A549 (cell line): ENCODE measurements around the gene LYZL2.

Source experiments
- CEBPB ChIP-seq, 2 experiments: fragments of >200 bp in 1 of 2; sonication (Bioruptor Twin) in 1 of 2; formaldehyde crosslinking in 1 of 2; IDR thresholded peaks; 2 replicates each; pipeline ENCODE4 v1.6.1; 2012 to 2016
- CTCF ChIP-seq: fragments of >200 bp; sonication (Bioruptor Twin); formaldehyde crosslinking; IDR thresholded peaks from 3 replicates; pipeline ENCODE4 v1.5.1; 2016
- EP300 ChIP-seq, 2 experiments: fragments of >200 bp; sonication (Bioruptor Twin); formaldehyde crosslinking; IDR thresholded peaks; 2 replicates in 1 of 2; 3 replicates in 1 of 2; pipeline ENCODE4 v1.6.1; 2016 to 2017
- HDAC2 ChIP-seq: fragments of 200-600 bp; sonication (generic); IDR thresholded peaks from 2 replicates; pipeline ENCODE4 v1.6.1; 2016
- JUN ChIP-seq, 2 experiments: fragments of >200 bp; sonication (Bioruptor Twin); formaldehyde crosslinking; IDR thresholded peaks; 2 replicates in 1 of 2; 3 replicates in 1 of 2; pipeline ENCODE4 v1.6.1; 2016 to 2017
- JUNB ChIP-seq: fragments of >200 bp; sonication (Bioruptor Twin); formaldehyde crosslinking; IDR thresholded peaks from 2 replicates; pipeline ENCODE4 v1.6.1; 2016
- MAX ChIP-seq: IDR thresholded peaks from 2 replicates; pipeline ENCODE4 v1.6.1; 2012
- NPAS2 ChIP-seq: fragments of 250-450 bp; sonication (Bioruptor Pico); IDR thresholded peaks from 2 replicates; pipeline ENCODE4 v1.8.0; 2022; ENCODE audit warnings: mild to moderate bottlenecking, moderate library complexity, borderline replicate concordance
- REST ChIP-seq: fragments of 200-600 bp; sonication (generic); IDR thresholded peaks from 2 replicates; pipeline ENCODE4 v1.6.1; 2016; ENCODE audit warnings: antibody characterized with exemption, mild to moderate bottlenecking, moderate library complexity
- RFX5 ChIP-seq: fragments of 450-650 bp; IDR thresholded peaks from 2 replicates; pipeline ENCODE4 v1.7.1; 2014; ENCODE audit warnings: antibody characterized with exemption, mild to moderate bottlenecking, moderate library complexity

- TF ChIP-seq NPAS2 (CRISPR knock-in tag) (no peak), CTCF (no peak), HDAC2 (no peak), REST (no peak), EP300 (IDR thresholded peaks at IDR 0.05) (no peak), CEBPB (IDR thresholded peaks at IDR 0.05) (no peak), MAX (no peak), JUNB (no peak), RFX5 (no peak), JUN (IDR thresholded peaks at IDR 0.05) (no peak)
These were observed 52.9 kb downstream of the LYZL2 start for GRCh38 chr10:30576641-30577040.
